Measurements from ENCODE around the gene SEC24D.

Gene SEC24D

GRCh38 chr4:118774321-118774720 is 61.6 kb downstream of the SEC24D start:
- Histone ChIP-seq H3K4me2 (ENCODE audit: low read depth, low read length, poor library complexity, severe bottlenecking) (no peak overlapping the region), H3K27ac (ENCODE audit: low read depth, low read length) (no peak overlapping the region), H3K27me3 (ENCODE audit: low read length) (no peaks in the 10 kb centered on the region), H3K36me3 (ENCODE audit: low read length) (no peaks in the 10 kb centered on the region), H3K9ac (ENCODE audit: low read length) (no peak overlapping the region), H3F3A (ENCODE audit: insufficient read depth) (no peaks in the 10 kb centered on the region), H3K4me3 (ENCODE audit: insufficient read depth, low read length, poor library complexity, severe bottlenecking) (no peak overlapping the region), H4K20me1 (ENCODE audit: low read depth, low read length) (no peaks in the 10 kb centered on the region), H3K9me3 (ENCODE audit: insufficient read depth, low read length) (no peaks in the 10 kb centered on the region), H3K9me2 (replicated peaks; ENCODE audit: insufficient read depth, low read length) (no peaks in the 10 kb centered on the region), H3K79me2 (ENCODE audit: insufficient read depth, low read length) (no peaks in the 10 kb centered on the region), H2AFZ (ENCODE audit: low read depth, low read length, severe bottlenecking) (no peak overlapping the region)
- TF ChIP-seq EZH2phosphoT487 (conservative IDR thresholded peaks at IDR 0.05; ENCODE audit: low read length), result no peak
- no peak for TF ChIP-seq CTCF (IDR thresholded peaks at IDR 0.05; ENCODE audit: insufficient read depth, low read length, poor library complexity, severe bottlenecking)

- no peaks in the 10 kb centered on the region for H3K9me2 ChIP-seq (replicated peaks; ENCODE audit: insufficient read depth, low read length)
- no peak overlapping the region for H3K27ac ChIP-seq (ENCODE audit: low read depth, low read length)
- no peaks in the 10 kb centered on the region for H3F3A ChIP-seq (ENCODE audit: insufficient read depth)
- no peak overlapping the region for H3K4me3 ChIP-seq (ENCODE audit: insufficient read depth, low read length, poor library complexity, severe bottlenecking)
- no peaks in the 10 kb centered on the region for H3K9me3 ChIP-seq (ENCODE audit: insufficient read depth, low read length)
- H3K79me2 ChIP-seq (ENCODE audit: insufficient read depth, low read length), result no peaks in the 10 kb centered on the region
- H4K20me1 ChIP-seq (ENCODE audit: low read depth, low read length), result no peaks in the 10 kb centered on the region
- no peak for TF ChIP-seq CTCF (IDR thresholded peaks at IDR 0.05; ENCODE audit: insufficient read depth, low read length, poor library complexity, severe bottlenecking)
- no peak for TF ChIP-seq EZH2phosphoT487 (conservative IDR thresholded peaks at IDR 0.05; ENCODE audit: low read length)
- H2AFZ ChIP-seq (ENCODE audit: low read depth, low read length, severe bottlenecking), result no peak overlapping the region
- H3K4me2 ChIP-seq (ENCODE audit: low read depth, low read length, poor library complexity, severe bottlenecking), result no peak overlapping the region
- H3K36me3 ChIP-seq (ENCODE audit: low read length), result no peaks in the 10 kb centered on the region
- no peaks in the 10 kb centered on the region for H3K27me3 ChIP-seq (ENCODE audit: low read length)
- H3K9ac ChIP-seq (ENCODE audit: low read length), result no peak overlapping the region
Observed at GRCh38 chr4:118773429-118773792, 62.5 kb downstream of the SEC24D start.

DNA sequence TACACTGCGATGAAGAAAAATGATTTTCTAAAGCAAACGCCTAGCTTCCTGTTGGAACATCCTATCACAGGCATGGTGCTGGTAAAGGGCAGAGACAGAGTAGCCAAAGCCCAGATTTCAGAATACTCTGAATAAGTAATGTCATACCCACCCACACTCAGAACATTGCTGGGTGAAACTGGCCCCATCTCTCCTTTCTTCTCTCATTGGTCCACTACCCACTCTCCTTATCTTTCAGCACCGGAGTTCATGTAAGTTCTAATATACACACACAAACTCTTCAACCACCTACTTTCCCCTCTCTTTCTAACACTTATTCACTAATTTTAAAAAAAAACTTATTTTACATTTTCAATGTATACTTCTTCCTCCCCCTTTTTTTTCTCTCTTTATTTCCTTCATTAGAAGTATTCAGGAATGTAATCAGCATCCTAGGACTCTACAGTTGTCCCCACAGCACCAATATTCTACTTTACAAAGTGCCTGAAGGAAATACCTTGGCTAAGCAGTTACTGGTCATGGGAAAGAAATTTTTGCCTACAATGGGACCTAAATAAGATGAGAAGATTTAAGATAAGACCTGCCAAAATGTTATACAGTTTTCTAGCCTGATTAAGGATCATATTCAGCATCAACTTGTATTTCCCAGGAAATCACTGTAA is 63.0 kb downstream of the SEC24D start:
- Histone ChIP-seq H3K9me2 (replicated peaks; ENCODE audit: insufficient read depth, low read length) (no peaks in the 10 kb centered on the region), H3K27me3 (ENCODE audit: low read length) (no peaks in the 10 kb centered on the region), H3K36me3 (ENCODE audit: low read length) (no peaks in the 10 kb centered on the region), H3K27ac (ENCODE audit: low read depth, low read length) (no peak overlapping the region), H3K9ac (ENCODE audit: low read length) (no peak overlapping the region), H3K9me3 (ENCODE audit: insufficient read depth, low read length) (no peaks in the 10 kb centered on the region), H3K4me2 (ENCODE audit: low read depth, low read length, poor library complexity, severe bottlenecking) (no peak overlapping the region), H3K79me2 (ENCODE audit: insufficient read depth, low read length) (no peaks in the 10 kb centered on the region), H4K20me1 (ENCODE audit: low read depth, low read length) (no peaks in the 10 kb centered on the region), H3K4me3 (ENCODE audit: insufficient read depth, low read length, poor library complexity, severe bottlenecking) (no peak overlapping the region), H2AFZ (ENCODE audit: low read depth, low read length, severe bottlenecking) (no peak overlapping the region), H3F3A (ENCODE audit: insufficient read depth) (no peaks in the 10 kb centered on the region)
- TF ChIP-seq EZH2phosphoT487 (conservative IDR thresholded peaks at IDR 0.05; ENCODE audit: low read length), result no peak
- TF ChIP-seq CTCF (IDR thresholded peaks at IDR 0.05; ENCODE audit: insufficient read depth, low read length, poor library complexity, severe bottlenecking), result no peak

Data from SU-DHL-6 (cell line).